COLO668 (cell line): Measurements from ENCODE around the gene DIAPH2.

Experiments
- DNase-seq: peaks from one replicate; lab custom pipeline; 2025; ENCODE audit not compliant: unreplicated experiment; lab: John Stamatoyannopoulos, UW

The DIAPH2 gene

GRCh38 chrX:97155816-97156215 lies 471.2 kb downstream of the DIAPH2 start:
- no peak for DNase-seq

GRCh38 chrX:97158269-97158668 lies 473.6 kb downstream of the DIAPH2 start:
- DNase-seq: no peak

DNA sequence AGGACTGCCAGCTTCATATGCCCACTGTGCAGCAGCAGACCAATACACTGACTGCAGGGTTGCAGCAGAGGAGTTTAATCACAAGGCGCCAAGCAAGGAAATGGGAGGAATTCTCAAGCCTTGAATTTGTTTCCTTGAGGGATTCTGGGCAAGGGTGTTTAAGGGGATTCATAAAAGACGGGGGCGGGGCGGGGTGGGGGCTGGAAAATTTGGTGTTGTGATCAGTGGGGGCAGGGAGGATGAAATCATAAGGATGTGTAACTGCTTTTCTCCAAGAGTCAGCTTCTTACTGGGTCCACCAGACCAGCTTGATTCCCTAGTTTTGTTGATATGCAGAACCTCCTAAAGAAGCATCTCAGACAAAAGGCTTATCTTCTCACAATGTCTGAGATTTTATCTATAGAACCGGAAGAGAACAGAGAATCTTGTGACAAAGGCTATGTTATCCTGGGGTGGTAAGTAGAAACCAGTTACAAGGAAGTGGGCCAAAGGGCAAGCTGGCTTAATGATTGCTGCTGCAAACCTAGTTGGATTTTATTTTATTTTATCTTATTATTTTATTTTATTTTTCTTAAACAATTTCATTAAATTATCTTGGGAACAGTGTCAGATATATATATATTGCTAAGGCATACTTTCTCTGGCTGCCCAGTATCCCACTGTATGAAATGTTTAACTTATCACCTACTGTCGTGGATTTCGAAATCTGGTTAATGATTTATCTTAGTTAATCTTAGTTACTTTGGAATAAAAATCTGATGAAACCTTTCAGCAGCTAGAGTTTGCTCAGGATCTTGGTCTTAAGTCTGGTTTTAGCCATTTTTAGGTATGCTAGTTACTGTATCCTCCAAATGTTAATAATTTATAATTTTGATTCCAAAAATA lies 475.5 kb downstream of the DIAPH2 start:
- DNase-seq: no peak

- DNase-seq: no peak
Observed at GRCh38 chrX:97167333-97167732, 482.7 kb downstream of the DIAPH2 start.

DNA sequence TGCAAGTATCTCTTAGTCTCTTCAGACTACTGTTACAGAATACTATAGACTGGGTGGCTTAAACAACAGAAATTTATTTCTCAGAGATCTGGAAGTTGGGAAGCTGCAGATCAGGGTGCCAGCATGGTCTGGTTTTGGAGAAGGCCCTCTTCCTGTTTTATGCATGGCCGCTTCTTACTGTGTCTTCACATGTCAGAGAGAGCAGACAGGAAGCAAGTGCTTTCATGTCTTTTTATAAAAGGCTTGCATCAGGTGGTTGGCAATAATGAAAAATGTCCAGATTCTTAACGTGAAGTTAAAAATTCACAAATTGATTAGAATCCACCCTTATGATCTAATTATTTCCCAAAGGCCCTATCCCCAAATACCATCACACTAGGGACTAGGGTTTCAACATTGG lies 484.0 kb downstream of the DIAPH2 start:
- no peak for DNase-seq

- no peak for DNase-seq
Observed at GRCh38 chrX:97175147-97175546, 490.5 kb downstream of the DIAPH2 start.

DNA sequence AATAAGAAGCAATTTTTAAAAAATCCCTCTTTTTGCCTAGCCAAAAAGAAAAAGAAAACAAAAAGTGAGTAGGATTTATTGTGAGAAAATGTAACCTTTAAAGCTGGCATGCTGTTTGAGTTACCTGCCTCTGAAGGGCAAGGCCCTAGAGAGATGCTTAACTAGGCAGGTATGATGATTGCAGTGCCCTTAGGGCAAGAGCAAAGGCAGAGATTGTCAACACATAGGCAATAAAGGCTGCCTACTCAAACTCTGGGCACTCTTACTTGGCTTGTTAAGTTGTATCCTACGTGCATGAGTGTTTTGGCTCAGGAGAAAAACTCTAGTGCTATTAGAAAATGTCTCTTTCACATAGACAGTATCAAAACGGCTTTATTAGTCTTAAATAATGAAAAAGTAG lies 505.0 kb downstream of the DIAPH2 start:
- no peak for DNase-seq

DNA sequence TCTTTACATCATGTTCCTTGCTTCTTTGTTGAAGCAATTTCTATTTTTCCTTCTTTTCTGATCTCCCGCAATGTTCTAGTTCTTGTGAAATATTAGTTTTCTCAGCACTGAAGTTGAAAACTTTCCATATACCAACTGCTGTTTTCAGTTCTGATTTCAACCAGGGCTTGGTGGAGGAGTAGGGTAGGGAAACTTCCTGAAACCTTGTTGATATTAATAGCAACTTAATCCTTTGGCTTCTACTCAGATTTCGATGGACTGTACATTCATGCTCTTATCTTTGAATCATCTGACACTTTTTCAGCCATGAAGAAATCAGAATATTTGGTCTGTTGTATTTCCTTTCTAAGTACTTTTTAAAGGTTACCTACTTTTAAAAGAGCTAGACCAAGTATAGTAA lies 514.9 kb downstream of the DIAPH2 start:
- no peak for DNase-seq

DNA sequence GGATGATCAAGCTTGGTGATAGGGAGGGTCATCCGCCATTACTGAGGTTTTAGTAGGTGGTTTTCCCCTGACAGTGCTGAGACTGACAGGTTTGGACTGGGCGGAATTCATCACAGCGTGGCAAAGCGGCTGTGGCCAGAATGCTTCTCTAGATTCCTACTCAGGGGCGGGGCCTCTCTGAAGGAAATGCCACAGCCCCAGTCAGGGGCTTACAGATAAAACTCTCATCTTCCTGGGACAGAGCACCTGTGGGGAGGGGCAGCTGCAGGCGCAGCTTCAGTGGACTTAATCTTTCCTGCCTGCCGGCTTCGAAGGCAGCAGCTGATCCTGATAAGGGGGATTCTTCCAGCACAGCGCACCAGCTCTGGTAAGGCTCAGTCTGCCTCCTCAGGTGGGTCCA lies 515.8 kb downstream of the DIAPH2 start:
- DNase-seq: no peak

DNA sequence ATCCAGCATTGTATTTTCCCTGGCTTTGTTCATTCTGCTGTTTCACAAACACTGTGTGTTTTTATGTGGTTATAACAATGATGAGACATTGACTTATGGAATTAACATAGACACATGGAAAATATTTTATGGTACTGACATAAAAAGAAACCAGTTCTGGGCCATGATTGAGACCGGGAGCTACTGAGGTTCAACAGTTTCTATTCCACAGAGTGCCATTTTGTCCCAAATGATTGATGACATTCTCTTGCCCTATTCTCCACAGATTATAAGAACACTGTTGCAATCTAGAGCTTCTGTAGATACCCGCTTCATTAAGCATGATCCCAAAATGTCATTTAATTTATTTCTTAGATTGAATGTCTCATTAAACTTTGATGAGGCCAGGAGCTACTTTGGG lies 525.9 kb downstream of the DIAPH2 start:
- DNase-seq: no peak

DNA sequence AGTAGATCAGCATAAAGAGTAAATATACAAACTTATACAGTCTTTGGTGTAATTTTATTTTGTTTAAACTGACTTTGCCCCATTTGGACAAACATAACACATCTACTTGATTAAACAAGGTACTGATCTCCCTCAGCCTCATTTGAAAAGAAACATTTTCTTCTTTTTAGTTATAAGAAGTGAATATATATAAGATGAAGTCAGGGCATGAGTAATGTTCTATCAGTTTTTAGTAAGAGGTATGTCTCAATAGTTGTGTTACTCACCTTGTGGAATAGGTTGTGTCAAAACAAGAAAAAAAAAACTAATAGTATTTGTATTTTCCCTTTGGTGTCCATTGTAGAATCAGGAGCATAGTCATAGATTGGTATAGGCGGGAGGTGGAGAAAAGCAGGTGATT lies 526.4 kb downstream of the DIAPH2 start:
- no peak for DNase-seq

DNA sequence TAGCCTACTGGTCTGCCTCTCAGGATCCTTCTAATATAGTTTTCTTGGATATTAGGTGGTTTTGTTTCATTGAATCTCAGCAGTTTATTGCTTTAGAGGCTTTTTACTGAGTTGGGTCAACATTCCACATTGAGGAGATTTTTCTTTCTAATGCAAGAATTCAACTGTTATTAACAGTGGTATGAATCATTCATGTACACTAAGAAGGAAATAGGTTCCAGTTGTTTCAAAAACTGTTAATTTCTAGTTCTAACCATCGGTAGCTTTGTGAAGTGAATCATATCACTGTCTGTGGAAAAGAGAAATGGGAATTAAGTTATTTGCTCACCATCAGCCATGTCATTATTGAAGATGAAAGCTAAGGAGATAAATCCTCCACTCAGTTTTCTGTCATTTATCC lies 530.5 kb downstream of the DIAPH2 start:
- DNase-seq: no peak

DNA sequence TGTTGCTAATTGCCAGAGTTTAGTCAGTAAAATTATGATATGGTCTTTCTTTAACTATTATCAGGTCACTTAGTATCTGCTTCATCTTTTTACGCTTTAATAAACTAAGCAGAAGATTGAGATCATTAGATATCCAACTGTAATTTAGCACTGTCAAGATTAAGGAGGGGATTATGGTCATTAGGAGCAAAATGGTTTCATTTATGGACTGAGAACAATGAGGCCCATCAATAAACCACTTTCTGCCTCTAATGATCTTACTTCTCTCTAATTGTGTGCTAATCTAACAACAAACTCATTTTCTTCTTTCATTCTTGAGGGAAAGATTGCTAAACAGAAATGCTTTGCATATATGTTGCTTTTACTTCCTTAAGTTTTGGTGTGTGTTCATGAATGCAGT lies 539.5 kb downstream of the DIAPH2 start:
- no peak for DNase-seq

GRCh38 chrX:97229318-97229717 lies 544.7 kb downstream of the DIAPH2 start:
- DNase-seq: no peak

GRCh38 chrX:97230948-97231347 lies 546.3 kb downstream of the DIAPH2 start:
- DNase-seq: no peak

GRCh38 chrX:97234471-97235081 lies 549.9 kb downstream of the DIAPH2 start:
- DNase-seq: no peak

GRCh38 chrX:97238632-97239031 lies 554.0 kb downstream of the DIAPH2 start:
- no peak for DNase-seq

- no peak for DNase-seq
Observed at GRCh38 chrX:97252111-97252510, 567.5 kb downstream of the DIAPH2 start.

DNA sequence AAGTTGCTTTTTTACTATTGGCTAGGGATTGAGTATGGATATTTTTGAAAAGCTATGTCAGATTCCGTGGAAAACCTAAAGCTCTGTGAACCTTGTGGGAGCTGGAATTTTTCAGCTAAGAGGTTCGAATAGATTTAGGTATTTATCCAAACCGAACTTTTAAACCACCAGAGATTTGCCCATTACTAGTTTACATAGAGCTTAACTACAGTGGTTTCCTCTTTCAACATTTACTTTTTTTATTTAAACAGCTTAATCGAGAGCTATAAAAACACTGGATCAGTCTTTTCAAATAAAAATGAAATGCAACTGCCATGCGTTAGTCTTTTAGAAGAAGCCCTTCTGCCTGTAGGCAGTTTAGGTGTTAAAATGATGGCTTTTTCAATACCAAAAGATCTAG lies 576.0 kb downstream of the DIAPH2 start:
- DNase-seq: no peak

- DNase-seq: no peak
Observed at GRCh38 chrX:97266406-97267121, 581.9 kb downstream of the DIAPH2 start.

DNA sequence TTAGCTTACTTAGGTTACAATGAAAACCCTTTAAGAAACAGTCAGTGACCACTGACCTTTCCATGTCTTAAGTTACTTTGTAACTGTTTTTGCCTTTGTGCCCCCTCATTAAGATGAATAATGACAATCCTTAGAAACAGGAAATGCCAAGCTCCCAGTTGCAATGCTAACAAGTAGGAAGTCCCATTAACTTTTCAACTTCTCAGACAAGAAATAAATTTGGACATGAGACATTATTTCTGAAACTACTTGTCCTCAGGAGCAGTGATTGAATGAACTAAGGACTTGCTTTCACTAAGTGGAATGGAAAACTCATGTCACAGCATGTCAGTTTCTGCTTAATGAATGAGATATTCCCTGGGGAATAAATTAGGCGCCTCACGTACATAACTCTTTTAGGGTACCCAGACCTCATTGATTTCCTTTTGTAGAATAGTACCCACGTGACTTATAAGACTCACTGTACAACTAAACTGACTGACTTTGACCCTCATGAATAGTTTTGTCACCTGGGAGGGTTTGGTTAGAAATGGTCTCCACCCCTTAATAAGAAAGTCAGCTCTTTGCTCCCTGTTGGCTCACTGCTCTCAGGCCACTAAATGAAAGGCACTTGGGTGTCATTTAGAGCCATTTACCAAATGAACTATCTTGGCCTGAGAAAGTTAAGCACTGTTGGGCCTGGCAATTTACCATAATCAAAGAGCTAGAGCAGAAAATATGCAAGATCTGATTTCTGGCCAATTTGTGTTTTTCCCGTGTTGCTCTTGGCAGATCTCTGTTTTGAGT lies 582.9 kb downstream of the DIAPH2 start:
- DNase-seq: no peak
